Measurements from ENCODE around the gene SLC35C1.
"Not testable (repeated sequence)": the region's sequence is repeated elsewhere in the genome, so short reads cannot be mapped to it uniquely, and the experiment has no call there.

SLC35C1 gene

GRCh38 chr11:45811571-45812290, 6.8 kb downstream of the SLC35C1 start:
- DNase-seq = no peak

- DNase-seq = no peak
These were observed 7.9 kb downstream of the SLC35C1 start for GRCh38 chr11:45812581-45813548.

- no peak for DNase-seq
These were observed 10.8 kb downstream of the SLC35C1 start for GRCh38 chr11:45815747-45816146.

- no peak for DNase-seq
These were observed 11.7 kb downstream of the SLC35C1 start for GRCh38 chr11:45816614-45817013.

GRCh38 chr11:45817191-45817590, 12.2 kb downstream of the SLC35C1 start:
- no peak for DNase-seq

GRCh38 chr11:45818961-45819605, 14.1 kb downstream of the SLC35C1 start:
- DNase-seq = no peak

- no peak for DNase-seq
These were observed 15.4 kb downstream of the SLC35C1 start for GRCh38 chr11:45820211-45820857.

- DNase-seq = not testable (repeated sequence)
These were observed 21.5 kb downstream of the SLC35C1 start for GRCh38 chr11:45826492-45826891.

- DNase-seq = no peak
These were observed 22.2 kb downstream of the SLC35C1 start for GRCh38 chr11:45827123-45827522.

- no peak for DNase-seq
These were observed 24.0 kb downstream of the SLC35C1 start for GRCh38 chr11:45828996-45829395.

- DNase-seq = no peak
These were observed 25.6 kb downstream of the SLC35C1 start for GRCh38 chr11:45830596-45830995.

GRCh38 chr11:45832811-45833441, 28.0 kb downstream of the SLC35C1 start:
- DNase-seq = no peak

GRCh38 chr11:45833761-45834160, 28.8 kb downstream of the SLC35C1 start:
- DNase-seq = no peak

GRCh38 chr11:45834298-45834756, 29.4 kb downstream of the SLC35C1 start:
- DNase-seq = no peak

GRCh38 chr11:45839204-45839603, 34.3 kb downstream of the SLC35C1 start:
- no peak for DNase-seq

GRCh38 chr11:45840251-45840650, 35.3 kb downstream of the SLC35C1 start:
- DNase-seq = not testable (repeated sequence)

- DNase-seq = peak; percentile 82
These were observed 38.4 kb downstream of the SLC35C1 start for GRCh38 chr11:45843158-45843924.

- no peak for DNase-seq
These were observed 40.1 kb downstream of the SLC35C1 start for GRCh38 chr11:45844822-45845578.

GRCh38 chr11:45846174-45846675, 41.3 kb downstream of the SLC35C1 start:
- no peak for DNase-seq

All from NCI-H2107 (cell line).